ENCODE data around the gene BACH2. TPM values are rescaled to one million over a fixed set of nuclear protein-coding genes. Genes with fewer than 3 reads are reported as not detected.
"Not testable (repeated sequence)": the region's sequence is repeated elsewhere in the genome, so short reads cannot be mapped to it uniquely, and the experiment has no call there.

The BACH2 gene
- total RNA-seq, 2 donors from 2014 or later = 0.52 to 1.2 TPM

- Histone ChIP-seq H3K4me1 (no peaks in the 10 kb centered on the region), H3K36me3 (no peaks in the 10 kb centered on the region), H3K9me3 (no peaks in the 10 kb centered on the region), H3K27me3 (no peaks in the 10 kb centered on the region), H3K9ac (ENCODE audit: low read depth in 2 of 2, low read length in 2 of 2) (no peak overlapping the region), H3K27ac (no peak overlapping the region), H3K4me3 (no peak overlapping the region)
- no peak for TF ChIP-seq CTCF (IDR thresholded peaks at IDR 0.05)
- intact Hi-C loops (cut with DNase I) = no loop called here
- DNase-seq = no peak
These were observed 234.6 kb downstream of the BACH2 start for GRCh38 chr6:90062051-90062450.

- H3K4me1 ChIP-seq; intact Hi-C loops (cut with DNase I); H3K27me3 ChIP-seq; H3K36me3 ChIP-seq; H3K9ac ChIP-seq (ENCODE audit: low read depth in 2 of 2, low read length in 2 of 2); DNase-seq; H3K4me3 ChIP-seq; H3K9me3 ChIP-seq; H3K27ac ChIP-seq: not testable (repeated sequence)
These were observed 237.5 kb downstream of the BACH2 start for GRCh38 chr6:90059178-90059577.

GRCh38 chr6:90055924-90056323 is 240.7 kb downstream of the BACH2 start:
- intact Hi-C loops (cut with DNase I); DNase-seq; H3K27ac ChIP-seq; H3K27me3 ChIP-seq; H3K9me3 ChIP-seq; H3K4me3 ChIP-seq; H3K36me3 ChIP-seq; H3K4me1 ChIP-seq; H3K9ac ChIP-seq (ENCODE audit: low read depth in 2 of 2, low read length in 2 of 2): not testable (repeated sequence)

GRCh38 chr6:90054193-90054592 is 242.4 kb downstream of the BACH2 start:
- H3K36me3 ChIP-seq; DNase-seq; H3K9ac ChIP-seq (ENCODE audit: low read depth in 2 of 2, low read length in 2 of 2); H3K4me1 ChIP-seq; H3K27me3 ChIP-seq; H3K9me3 ChIP-seq; H3K27ac ChIP-seq; intact Hi-C loops (cut with DNase I); H3K4me3 ChIP-seq: not testable (repeated sequence)

GRCh38 chr6:90053614-90054013 is 243.0 kb downstream of the BACH2 start:
- Histone ChIP-seq H3K36me3 (no peaks in the 10 kb centered on the region), H3K4me1 (no peaks in the 10 kb centered on the region), H3K4me3 (no peak overlapping the region), H3K9ac (ENCODE audit: low read depth in 2 of 2, low read length in 2 of 2) (no peak overlapping the region), H3K9me3 (no peaks in the 10 kb centered on the region), H3K27me3 (no peaks in the 10 kb centered on the region), H3K27ac (no peak overlapping the region)
- intact Hi-C loops (cut with DNase I) = no loop called here
- no peak for TF ChIP-seq CTCF (IDR thresholded peaks at IDR 0.05)
- DNase-seq = no peak

GRCh38 chr6:90049295-90049694 is 247.3 kb downstream of the BACH2 start:
- H3K9ac ChIP-seq (ENCODE audit: low read depth in 2 of 2, low read length in 2 of 2) = no peak overlapping the region
- DNase-seq = no peak
- no peaks in the 10 kb centered on the region for H3K4me1 ChIP-seq
- no peak overlapping the region for H3K4me3 ChIP-seq
- no peaks in the 10 kb centered on the region for H3K9me3 ChIP-seq
- H3K27me3 ChIP-seq = no peaks in the 10 kb centered on the region
- no peaks in the 10 kb centered on the region for H3K36me3 ChIP-seq
- no peak for TF ChIP-seq CTCF (IDR thresholded peaks at IDR 0.05)
- H3K27ac ChIP-seq = no peak overlapping the region
- intact Hi-C loops (cut with DNase I) = no loop called here

- H3K27ac ChIP-seq = no peak overlapping the region
- H3K36me3 ChIP-seq = no peaks in the 10 kb centered on the region
- no peak overlapping the region for H3K9ac ChIP-seq (ENCODE audit: low read depth in 2 of 2, low read length in 2 of 2)
- TF ChIP-seq CTCF (IDR thresholded peaks at IDR 0.05) = no peak
- intact Hi-C loops (cut with DNase I) = no loop called here
- no peaks in the 10 kb centered on the region for H3K27me3 ChIP-seq
- DNase-seq = no peak
- H3K4me3 ChIP-seq = no peak overlapping the region
- no peaks in the 10 kb centered on the region for H3K4me1 ChIP-seq
- no peaks in the 10 kb centered on the region for H3K9me3 ChIP-seq
These were observed 248.3 kb downstream of the BACH2 start for GRCh38 chr6:90048206-90048967.
